Fibroblast of skin of left biceps (primary cell): ENCODE results near the gene SYCP2.

Source experiments
- DNase-seq, 2 experiments: peaks; one replicate each; pipeline ENCODE4 v3.0.0-alpha.2; 2013; ENCODE audit warnings: low read depth in 2 of 2

The SYCP2 gene

GRCh38 chr20:59836767-59837166 lies 96.7 kb downstream of the SYCP2 start:
- no peak for DNase-seq

GRCh38 chr20:59835448-59836395 lies 97.7 kb downstream of the SYCP2 start:
- DNase-seq: peak; percentile 6

- peak in 1 of 2 experiments; percentile 1 for DNase-seq
These were observed 98.4 kb downstream of the SYCP2 start for GRCh38 chr20:59835057-59835447.

- DNase-seq: no peak
These were observed 100.8 kb downstream of the SYCP2 start for GRCh38 chr20:59832406-59833363.

GRCh38 chr20:59831916-59832270 lies 101.5 kb downstream of the SYCP2 start:
- DNase-seq: no peak

- no peak for DNase-seq
These were observed 102.2 kb downstream of the SYCP2 start for GRCh38 chr20:59831024-59831915.

- DNase-seq: no peak
These were observed 102.8 kb downstream of the SYCP2 start for GRCh38 chr20:59830665-59831023.

GRCh38 chr20:59829786-59830664 lies 103.4 kb downstream of the SYCP2 start:
- DNase-seq: no peak

- no peak for DNase-seq
These were observed 104.2 kb downstream of the SYCP2 start for GRCh38 chr20:59829054-59829785.

- no peak for DNase-seq
These were observed 105.0 kb downstream of the SYCP2 start for GRCh38 chr20:59828125-59829053.

GRCh38 chr20:59827138-59828056 lies 106.0 kb downstream of the SYCP2 start:
- DNase-seq: no peak

GRCh38 chr20:59825944-59826759 lies 107.3 kb downstream of the SYCP2 start:
- no peak for DNase-seq

- DNase-seq: no peak
These were observed 107.9 kb downstream of the SYCP2 start for GRCh38 chr20:59825563-59825920.

GRCh38 chr20:59824711-59825562 lies 108.5 kb downstream of the SYCP2 start:
- DNase-seq: no peak

GRCh38 chr20:59823491-59824259 lies 109.8 kb downstream of the SYCP2 start:
- DNase-seq: no peak
